Measurements from ENCODE around the gene IQCH.

Gene IQCH

DNA sequence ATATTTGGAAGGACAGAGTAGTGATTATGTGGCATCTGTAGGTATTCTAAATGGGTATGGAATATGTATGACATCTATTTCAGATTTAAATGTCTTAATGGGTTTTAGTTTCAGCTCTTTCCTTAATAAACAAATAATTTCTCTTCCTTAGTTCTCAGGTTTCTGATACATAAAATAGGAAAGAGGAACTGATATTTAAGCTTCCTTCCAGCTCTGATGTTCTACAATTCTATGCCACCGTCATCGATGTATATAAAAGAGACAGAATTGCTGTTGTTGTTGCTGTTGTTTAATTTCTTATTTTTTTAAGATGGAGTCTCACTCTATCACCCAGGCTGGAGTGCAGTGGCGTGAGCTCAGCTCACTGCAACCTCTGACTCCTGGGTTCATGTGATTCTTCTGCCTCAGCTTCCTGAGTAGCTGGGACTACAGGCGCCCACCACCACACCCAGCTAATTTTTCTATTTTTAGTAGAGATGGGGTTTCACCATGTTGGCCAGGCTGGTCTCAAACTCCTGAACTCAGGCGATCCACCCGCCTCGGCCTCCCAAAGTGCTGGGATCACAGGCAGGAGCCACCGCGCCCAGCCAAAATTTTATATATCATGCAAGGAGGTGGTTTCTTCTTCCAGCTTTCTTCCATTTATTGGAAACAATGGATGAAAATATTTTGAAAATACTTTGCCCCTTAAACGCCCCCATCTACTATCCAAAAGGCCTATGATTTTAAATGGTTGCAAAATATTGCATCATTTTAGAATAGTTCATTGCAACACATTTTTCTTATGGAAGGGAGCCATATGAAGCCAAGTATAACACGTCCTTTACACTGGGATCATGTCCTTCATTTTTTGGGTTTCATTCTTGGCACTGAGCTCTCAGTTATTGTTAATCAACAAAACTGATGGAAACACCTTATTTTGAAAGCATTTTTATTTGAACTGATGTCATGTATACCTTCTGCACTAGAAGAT, 252.5 kb downstream of the IQCH start:
- DNase-seq: no peak

GRCh38 chr15:67508407-67508806, 253.8 kb downstream of the IQCH start:
- no peak for DNase-seq

- no peak for DNase-seq
Observed at GRCh38 chr15:67509918-67510317, 255.3 kb downstream of the IQCH start.

DNA sequence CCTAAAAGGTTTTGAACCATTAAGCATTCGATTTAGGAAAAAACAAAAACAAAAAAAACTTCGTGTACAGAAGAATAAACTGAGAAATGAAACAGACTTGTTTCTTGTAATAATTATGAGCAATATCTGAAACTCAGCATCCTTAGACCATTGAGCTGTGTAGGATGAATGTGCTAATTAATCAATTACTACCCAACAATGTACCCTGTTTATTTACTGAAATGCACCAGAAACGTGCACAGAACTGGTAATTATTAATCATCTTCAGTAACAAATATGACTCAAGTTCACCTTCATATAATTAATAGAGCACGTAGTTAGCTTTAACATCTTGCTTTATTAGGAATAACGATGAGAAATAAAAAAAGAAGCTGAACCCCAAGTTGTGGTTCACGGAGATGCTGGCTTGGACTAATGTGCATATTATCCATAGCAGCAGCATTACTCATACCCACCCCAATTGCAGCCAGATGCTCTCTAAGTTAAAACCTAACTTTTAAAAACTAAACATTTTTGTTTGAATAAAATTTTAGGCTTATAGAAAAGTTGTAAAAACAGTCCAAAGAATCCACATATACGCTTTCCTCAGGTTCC, 256.1 kb downstream of the IQCH start:
- no peak for DNase-seq

DNA sequence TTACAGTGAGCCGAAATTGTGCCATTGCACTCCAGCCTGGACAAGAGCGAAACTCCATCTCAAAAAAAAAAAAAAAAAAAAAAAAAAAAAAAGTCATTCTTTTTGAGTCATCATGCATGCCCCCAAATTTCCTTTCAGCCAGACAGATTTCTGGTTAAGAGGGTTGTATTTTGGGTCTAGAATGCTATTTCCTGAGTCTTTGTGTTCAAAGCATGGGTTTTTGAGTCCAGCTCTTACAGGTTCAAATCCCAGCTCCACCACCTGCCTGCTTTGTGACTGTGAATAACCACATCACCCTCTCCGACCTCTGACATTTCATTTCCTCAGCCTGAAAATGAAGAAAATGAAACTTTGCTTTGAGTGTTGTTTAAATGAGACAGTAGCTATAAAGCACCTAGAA, 257.0 kb downstream of the IQCH start:
- DNase-seq: no peak

GRCh38 chr15:67512140-67512539, 257.6 kb downstream of the IQCH start:
- no peak for DNase-seq

GRCh38 chr15:67512933-67513714, 258.5 kb downstream of the IQCH start:
- no peak for DNase-seq

GRCh38 chr15:67515090-67515489, 260.5 kb downstream of the IQCH start:
- no peak for DNase-seq

DNA sequence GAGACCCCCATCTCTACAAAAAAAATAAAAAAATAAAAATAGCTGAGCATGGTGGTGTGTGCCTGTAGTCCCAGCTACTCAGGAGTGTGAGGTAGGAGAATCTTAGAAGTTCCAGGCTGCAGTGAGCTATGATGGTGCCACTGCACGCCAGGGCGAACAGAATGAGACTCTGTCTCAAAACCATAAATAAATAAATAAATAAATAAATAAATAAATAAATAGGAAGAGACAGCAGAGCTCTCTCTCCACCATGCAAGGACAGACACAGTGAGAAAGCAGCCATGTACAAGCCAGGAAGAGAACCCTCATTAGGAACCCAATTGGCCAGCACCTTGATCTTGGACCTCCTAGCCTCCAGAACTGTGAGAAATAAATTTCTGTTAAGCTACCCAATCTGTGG, 261.0 kb downstream of the IQCH start:
- no peak for DNase-seq

- DNase-seq: no peak
Observed at GRCh38 chr15:67520321-67521028, 265.9 kb downstream of the IQCH start.

- peak; percentile 90 for DNase-seq
Observed at GRCh38 chr15:67521029-67521782, 266.6 kb downstream of the IQCH start, which contains the start of gene C15orf61. TSS of gene C15orf61 (plus strand) at chr15:67521131. CDS start at chr15:67521249, 118 bp downstream.

DNA sequence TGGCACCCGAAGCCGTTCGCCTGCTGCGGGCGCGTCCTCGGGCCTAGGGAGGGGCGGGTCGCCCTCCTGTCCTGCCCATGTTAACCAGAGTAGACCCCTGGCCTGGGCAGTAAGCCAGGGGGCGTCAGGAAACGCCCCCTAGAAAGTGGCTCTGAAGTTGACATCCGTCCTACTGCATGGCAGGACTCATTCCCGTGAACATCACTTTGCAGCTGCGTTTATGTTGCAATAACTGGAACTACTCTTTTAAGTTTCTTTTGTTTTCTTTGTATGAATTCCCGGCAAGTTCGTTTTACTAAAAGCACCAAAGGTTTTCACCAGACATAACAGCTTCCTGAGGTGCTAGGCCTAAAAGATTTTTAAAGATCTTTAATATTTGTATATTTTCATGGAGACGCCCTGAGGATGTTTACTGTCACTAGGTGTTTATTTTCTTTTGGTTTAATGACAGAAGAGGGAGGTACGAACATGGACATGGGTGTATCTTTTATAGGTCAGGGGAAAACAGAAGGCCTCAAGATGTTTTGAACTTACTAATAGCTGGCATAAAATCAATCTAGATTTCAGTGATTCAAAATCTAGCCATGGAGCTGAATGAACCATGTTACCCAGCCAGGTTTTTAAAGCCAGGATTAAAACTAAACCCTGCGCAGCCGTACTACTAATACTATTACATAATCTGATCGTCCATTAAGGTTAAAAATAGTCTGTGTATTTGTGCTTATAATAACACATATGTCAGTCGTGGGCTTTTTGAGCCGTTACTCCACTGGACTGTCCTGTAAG, 267.4 kb downstream of the IQCH start:
- no peak for DNase-seq

DNA sequence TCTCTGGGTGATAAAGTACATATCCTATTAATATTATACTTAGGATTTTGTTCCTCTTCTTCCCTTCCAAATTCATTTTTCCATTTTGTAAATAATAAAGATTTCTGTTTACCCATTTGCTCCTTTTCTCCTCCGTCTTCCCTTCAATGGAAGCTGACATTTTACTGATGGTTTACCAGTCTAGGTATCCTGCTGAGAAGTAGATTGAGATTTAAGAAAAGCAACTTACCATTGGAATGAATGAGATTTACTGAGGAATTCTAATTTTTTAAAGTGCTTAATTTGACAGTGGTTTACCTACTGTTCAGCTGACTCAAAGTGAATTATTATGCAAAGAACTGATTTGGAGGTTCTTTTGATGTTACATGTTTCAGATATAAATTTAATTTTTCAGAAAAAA, 268.7 kb downstream of the IQCH start:
- no peak for DNase-seq

DNA sequence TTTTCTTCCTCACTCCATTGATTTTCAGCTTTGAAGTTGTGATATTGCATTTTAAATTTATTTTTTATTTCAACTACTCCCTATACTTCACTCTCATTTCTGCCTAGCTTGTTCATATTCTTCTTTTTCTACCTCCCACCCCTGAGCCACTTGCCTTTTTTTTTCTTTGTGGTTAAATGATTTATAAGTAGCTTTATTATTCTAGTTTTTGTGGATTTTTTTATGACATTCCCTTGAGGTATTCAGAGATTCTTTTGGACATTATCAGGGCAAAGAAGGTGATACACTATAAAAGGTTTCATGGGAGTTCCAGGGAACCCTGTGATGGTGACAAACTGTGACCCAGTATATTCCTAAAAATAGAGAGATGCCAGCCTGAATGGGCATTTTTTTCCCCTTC, 269.6 kb downstream of the IQCH start:
- no peak for DNase-seq

DNA sequence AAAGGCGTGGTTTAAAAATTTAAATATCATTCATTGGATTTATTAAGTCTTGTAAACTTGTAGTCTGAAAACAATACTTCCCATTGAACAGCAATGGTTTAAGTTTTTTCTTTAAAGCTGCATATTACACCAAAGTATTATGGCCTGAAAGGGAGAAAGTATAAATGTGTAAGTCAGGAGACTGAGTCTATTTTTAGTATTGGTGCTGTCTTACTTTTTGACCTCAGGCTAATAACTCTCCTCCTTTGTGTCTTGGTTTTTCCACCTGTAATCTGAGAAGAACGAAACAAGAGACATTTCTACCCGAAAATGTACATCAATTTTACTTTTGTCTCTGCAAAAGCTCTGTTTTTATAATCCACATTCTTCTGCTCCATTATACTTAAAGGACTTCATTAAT, 273.9 kb downstream of the IQCH start:
- no peak for DNase-seq

DNA sequence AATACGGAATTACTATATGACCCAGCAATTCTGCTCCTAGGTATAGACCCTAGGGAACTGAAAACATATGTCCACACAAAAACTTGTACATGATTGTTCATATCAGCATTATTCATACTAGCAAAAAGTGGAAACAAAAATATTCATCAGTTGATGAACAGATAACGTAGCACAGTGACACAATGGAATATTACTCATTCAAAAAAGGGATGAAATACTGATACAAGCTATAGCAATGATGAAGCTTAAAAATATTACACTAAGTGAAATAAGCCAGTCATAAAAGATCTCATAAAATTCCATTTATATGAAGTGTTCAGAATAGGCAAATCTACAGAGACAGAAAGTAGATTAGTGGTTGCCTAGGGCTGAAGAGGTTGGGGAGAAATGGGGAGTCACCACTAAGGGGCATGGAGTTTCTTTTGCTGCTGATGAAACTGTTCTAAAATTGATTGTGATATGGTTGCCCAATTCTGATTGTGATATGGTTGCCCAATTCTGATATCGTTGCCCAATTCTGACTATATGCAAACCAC, 276.9 kb downstream of the IQCH start:
- no peak for DNase-seq

DNA sequence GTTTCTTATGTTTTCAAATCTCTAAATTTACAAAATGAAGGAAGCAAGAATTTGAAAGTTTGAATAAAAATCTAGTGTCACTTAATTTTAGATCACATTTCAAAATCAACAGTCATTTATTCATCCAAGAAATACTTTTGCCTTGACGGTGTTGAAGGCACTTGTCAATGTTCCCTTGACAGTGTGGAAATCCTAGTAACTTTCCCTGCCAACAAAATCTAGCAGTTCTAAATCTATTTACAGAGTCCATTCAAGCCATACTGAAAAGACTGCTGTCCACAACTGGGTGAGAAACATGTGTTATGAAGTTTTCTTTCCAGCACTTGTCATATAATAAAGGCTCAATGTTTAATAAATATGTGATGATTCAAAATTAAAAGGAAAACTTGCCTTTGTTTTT, 279.3 kb downstream of the IQCH start:
- no peak for DNase-seq

DNA sequence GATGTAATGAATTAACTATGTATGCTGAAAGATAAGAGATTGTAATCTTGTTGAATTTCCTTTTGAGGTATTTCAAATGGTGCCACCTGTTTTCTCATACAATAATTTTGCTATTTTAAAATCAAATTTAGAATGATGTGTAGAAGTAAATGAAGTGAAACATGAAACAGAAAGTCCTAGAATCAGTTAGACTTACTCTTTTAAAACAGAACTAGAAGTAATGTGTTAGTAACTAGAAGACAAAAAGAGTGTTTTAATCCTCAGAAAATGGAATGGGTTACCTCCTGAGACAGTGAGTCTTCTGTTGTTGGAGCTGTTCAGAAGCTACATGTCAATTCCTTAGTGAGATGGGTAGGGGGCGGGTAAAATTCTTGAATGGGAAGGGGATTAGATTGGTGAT, 279.8 kb downstream of the IQCH start:
- DNase-seq: no peak

- DNase-seq: no peak
Observed at GRCh38 chr15:67537771-67538170, 283.2 kb downstream of the IQCH start.

DNA sequence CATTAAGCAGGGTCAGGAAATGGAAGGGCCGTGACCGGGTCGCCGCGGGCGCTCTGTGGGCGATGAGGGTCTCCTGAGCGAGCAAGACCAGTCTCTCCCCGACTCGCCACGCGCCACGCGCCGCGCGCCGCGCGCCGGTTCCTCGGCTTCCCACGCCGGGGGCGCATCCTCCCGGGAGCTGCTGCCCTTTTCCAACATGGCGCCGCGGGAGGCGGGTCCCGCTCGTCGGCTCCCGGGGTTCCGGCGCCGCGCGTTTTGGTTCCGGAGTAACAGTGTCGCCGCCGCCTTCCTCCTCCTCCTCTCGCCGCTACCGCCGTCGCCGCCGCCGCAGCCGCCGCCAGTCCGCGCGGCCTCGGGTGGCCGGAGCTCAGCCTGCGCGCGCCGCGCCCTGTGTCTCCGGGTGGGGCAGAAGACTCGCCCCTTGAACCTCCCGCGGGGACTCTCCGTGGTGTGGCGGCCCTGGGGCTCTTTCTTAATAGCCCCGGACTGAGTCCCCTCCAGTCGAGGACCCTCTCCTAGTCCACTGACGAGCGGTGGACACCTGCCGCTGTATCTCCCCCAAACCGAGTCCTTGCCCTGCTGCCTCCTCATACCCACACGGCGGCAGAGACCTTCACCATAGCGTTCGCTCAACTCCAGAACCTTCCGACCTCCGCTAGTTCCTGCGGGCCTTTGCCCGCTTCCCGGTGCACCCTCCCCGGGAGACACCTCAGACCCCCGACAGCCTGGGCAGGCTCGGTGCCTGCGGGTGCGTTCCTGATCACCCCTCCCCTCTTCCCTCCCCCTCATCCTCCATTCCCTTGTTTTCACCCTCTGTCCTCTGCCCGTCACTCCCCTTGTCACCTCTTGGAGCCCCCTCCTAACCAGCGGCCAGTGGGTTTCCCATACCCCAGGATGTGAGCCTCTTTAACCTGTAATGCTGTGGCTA, 288.1 kb downstream of the IQCH start, which contains the start of gene MAP2K5:
MAP2K5 (plus strand) TSS at position 284 of the 928 bp plus-strand sequence; CDS start at position 917, 633 bp downstream.
- peak; percentile 86 for DNase-seq
